ENCODE measurements around the gene MACC1. TPM values are rescaled to one million over a fixed set of nuclear protein-coding genes. Genes with fewer than 3 reads are reported as not detected.

The MACC1 gene
- total and polyA plus RNA-seq, 9 of the 15 experiments (the other 6 are each of a cell fraction or from before 2014, with no cell fraction given) = 5.9 to 30.2 (median 10.4) TPM

GRCh38 chr7:20214921-20215669, 2.1 kb downstream of the MACC1 start (continued):
- TF ChIP-seq PBX2 (CRISPR knock-in tag; IDR thresholded peaks at IDR 0.05; ENCODE audit: low read depth) = no peak
- TF ChIP-seq PBX2 (tag; conservative IDR thresholded peaks at IDR 0.05; ENCODE audit: low read depth) = 0 out of 2 replicates have a peak, but pooled peaks have one; percentile 22
- TF ChIP-seq NBN (IDR thresholded peaks at IDR 0.05; ENCODE audit: low read depth) = peak; percentile 31; the same call in 1 of the 2 replicates
- peak; percentile 54; the same call in 1 of the 2 replicates for TF ChIP-seq BACH1 (tag; IDR thresholded peaks at IDR 0.05)
- no peak for TF ChIP-seq NFXL1 (CRISPR knock-in tag; IDR thresholded peaks at IDR 0.05)
- no peak for TF ChIP-seq GABPB1 (CRISPR knock-in tag; IDR thresholded peaks at IDR 0.05)

GRCh38 chr7:20214132-20214531, 3.1 kb downstream of the MACC1 start:
- FAIRE-seq = no peak
- Histone ChIP-seq H4K20me1 (replicated peaks; ENCODE audit: control insufficient read depth, insufficient read depth, low read length) (no peaks in the 10 kb centered on the region), H3K4me3 (peak overlapping the region; percentile 10; the same call in 1 of the 2 replicates), H3K27ac (ENCODE audit: extremely low read depth, low read depth, low read length) (peak overlapping the region; percentile 83), H3K9me3 (replicated peaks; ENCODE audit: control insufficient read depth, insufficient read depth, low read depth, low read length) (peaks cover 16% of the 10 kb centered on the region), H3K9me1 (ENCODE audit: control insufficient read depth, insufficient read depth, low read length) (no peaks in the 10 kb centered on the region), H3K79me2 (ENCODE audit: control insufficient read depth, insufficient read depth, low read length) (peaks cover 80% of the 10 kb centered on the region), H3K27me3 (ENCODE audit: control insufficient read depth in 2 of 2, insufficient read depth in 2 of 2, low read length in 2 of 2) (no peaks in the 10 kb centered on the region), H3K36me3 (ENCODE audit: control insufficient read depth, insufficient read depth, low read length) (peaks cover 11% of the 10 kb centered on the region), H2AFZ (ENCODE audit: low read depth, low read length) (no peak overlapping the region), H3K4me1 (replicated peaks in 1 of 2; ENCODE audit: control insufficient read depth in 2 of 2, insufficient read depth in 2 of 2, low read length in 2 of 2) (peaks cover 7 to 44% of the 10 kb centered on the region in 2 experiments), H3K4me2 (ENCODE audit: insufficient read depth, low read length) (peak overlapping the region; percentile 51), H3K9ac (ENCODE audit: insufficient read depth in 1 of 2, low read depth in 2 of 2, low read length in 2 of 2) (peak overlapping the region in 1 of 2 experiments; percentile 81; a peak in 2 of 4 replicates)
- in situ Hi-C loops (cut with MboI) = no loop called here
- intact Hi-C loops (cut with micrococcal nuclease) = no loop called here
- ChIA-PET CTCF (ENCODE audit: low intra/inter-chr PET ratio) (no interaction called here), POLR2A (interaction anchor here (1.1 kb wide), 1 partner anchor 13 kb away, joined by 3 read pairs; no protein-coding TSS in a partner anchor)
- no peak for DNase-seq (ENCODE audit: extremely low read depth in 1 of 4, low spot score in 3 of 4)
- WGBS (ENCODE audit: insufficient coverage, low coverage, missing lambda C conversion rate) = 94% methylated on average over 2 of the region's 2 CpGs
- no TSS peak for BruUV-seq (replicated peaks)
- ATAC-seq = no peak
- TF ChIP-seq GABPA (tag; conservative IDR thresholded peaks at IDR 0.05; ENCODE audit: low read depth) = no peak
- 0 out of 2 replicates have a peak, but pooled peaks have one; percentile 29 for TF ChIP-seq NR2C1 (IDR thresholded peaks at IDR 0.05)
- TF ChIP-seq NR2C1 (tag; IDR thresholded peaks at IDR 0.05) = no peak
- TF ChIP-seq UBTF (IDR thresholded peaks at IDR 0.05; ENCODE audit: borderline replicate concordance in 1 of 2, low read depth in 2 of 2, low read length in 2 of 2) = no peak
- TF ChIP-seq MBD2 (IDR thresholded peaks at IDR 0.05; ENCODE audit: borderline replicate concordance, low read depth) = no peak
- TF ChIP-seq CBX1 (IDR thresholded peaks at IDR 0.05; ENCODE audit: low read depth) = no peak
- TF ChIP-seq NFRKB (IDR thresholded peaks at IDR 0.05; ENCODE audit: low read depth) = 0 out of 2 replicates have a peak, but pooled peaks have one; percentile 3
